GM18951 (cell line): ENCODE measurements around the gene INPP5A.
"Not testable (repeated sequence)": the region's sequence is repeated elsewhere in the genome, so short reads cannot be mapped to it uniquely, and the experiment has no call there.

Experiments used
- POLR2A ChIP-seq: IDR thresholded peaks from 4 replicates; pipeline ENCODE4 v1.6.1; 2011; ENCODE audit warnings: mild to moderate bottlenecking; ENCODE audit not compliant: insufficient read length, insufficient read depth; ENCODE audit errors: extremely low read depth
- in situ Hi-C: fragments of 300-500 bp; cut with MboI; formaldehyde crosslinking; loops from one replicate; pipeline ENCODE4 v1.12.0; 2022; ENCODE audit warnings: low sequenced_read_pairs, mixed read lengths, inconsistent platforms; ENCODE audit not compliant: unreplicated experiment

Gene INPP5A

GRCh38 chr10:132786476-132786883 is 248.9 kb downstream of the INPP5A start:
- no peak for TF ChIP-seq POLR2A
- in situ Hi-C loops = no loop called here

- no peak for TF ChIP-seq POLR2A
- in situ Hi-C loops = no loop called here
These were observed 249.4 kb downstream of the INPP5A start for GRCh38 chr10:132786884-132787494.

DNA sequence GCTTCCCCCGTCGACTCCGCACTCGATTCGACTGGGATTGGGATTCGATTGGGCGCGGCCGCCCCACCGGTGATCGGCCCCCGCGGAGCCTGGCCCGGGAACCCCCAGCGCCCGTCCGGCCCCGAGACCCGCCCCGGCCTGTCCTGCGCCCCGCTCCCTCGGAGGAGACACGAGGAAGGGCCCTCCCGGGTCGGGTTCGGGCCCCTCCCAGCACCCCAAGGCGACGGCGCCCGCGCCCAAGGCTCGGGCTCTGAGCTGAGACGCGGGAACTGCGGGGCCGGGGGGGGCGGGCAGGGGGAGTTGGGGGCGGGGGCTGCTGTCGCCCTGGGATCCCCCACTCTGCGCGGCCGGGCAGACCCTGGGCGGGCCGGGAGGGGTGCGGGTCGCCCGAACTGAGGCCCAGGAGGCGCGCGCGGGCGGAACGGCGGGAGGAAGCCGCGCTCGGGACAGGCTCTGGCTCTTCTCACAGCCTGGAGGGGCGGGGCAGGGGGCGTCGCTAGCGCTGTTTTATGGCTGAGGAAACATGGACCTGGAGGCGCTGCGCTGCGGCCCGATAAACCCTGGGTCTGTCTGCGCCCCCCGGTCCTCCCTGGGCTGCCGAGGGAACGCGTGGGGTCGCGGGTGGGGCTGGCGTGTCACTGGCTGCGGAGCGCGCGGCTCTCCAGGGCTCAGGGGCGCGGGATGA is 250.1 kb downstream of the INPP5A start:
- no peak for TF ChIP-seq POLR2A
- in situ Hi-C loops = no loop called here

DNA sequence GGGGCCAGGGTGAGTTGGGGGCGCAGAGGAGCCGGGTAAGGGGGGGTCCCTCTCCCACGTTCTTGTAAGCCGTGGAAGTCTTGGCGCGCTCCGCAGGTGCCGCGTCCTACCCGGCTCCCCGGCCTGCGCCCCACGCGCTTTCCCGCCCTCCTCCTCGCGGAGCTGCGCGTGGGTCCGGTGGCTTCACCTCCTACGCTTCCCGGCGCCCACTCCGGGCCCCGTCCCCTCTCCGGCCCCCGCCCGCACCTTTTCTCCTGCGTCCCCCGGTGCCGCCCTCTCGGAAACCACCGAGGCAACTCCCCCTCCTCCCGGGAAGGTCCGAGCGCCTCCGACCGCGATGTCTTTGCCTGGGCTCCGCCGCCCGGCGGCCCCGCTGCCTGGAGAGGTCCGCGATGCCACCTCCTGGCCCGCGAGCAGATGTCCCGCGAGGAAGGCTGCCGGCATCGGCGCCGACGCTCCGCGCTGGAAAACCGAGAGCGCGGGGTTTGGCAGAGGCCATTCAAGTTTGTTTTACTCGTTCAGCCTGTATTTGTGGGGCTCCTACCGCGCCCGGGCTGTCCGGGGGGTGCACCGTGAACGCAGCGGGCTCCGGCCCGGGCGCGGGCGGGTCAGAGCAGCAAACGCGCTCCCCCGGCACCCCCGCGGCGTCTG is 250.7 kb downstream of the INPP5A start:
- TF ChIP-seq POLR2A = no peak
- in situ Hi-C loops = no loop called here

GRCh38 chr10:132788831-132789219 is 251.2 kb downstream of the INPP5A start:
- in situ Hi-C loops = no loop called here
- no peak for TF ChIP-seq POLR2A

DNA sequence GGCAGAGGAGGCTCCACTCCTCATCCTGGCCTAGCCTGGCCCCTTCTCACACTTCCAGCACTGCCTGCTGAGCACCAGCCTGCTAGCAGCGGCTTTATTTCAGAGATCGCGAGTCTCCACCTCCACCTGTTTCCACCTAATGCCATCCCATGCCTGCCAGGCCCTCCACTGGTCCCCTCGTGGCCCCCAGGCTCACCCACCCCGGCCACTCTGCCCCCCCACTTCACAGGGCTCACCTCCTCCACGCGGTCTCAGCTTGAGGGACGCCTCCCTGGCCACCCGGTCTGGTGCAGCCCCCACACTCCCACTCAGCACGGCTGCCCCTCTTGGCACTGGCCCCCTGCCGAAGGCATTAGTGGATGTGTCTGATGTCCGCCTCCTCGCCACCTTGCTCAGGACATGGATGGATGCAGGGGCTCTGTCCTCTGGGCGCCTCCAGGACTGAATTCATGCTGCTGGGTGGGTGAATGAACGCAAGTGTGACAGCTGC is 252.1 kb downstream of the INPP5A start:
- TF ChIP-seq POLR2A = no peak
- in situ Hi-C loops = no loop called here

DNA sequence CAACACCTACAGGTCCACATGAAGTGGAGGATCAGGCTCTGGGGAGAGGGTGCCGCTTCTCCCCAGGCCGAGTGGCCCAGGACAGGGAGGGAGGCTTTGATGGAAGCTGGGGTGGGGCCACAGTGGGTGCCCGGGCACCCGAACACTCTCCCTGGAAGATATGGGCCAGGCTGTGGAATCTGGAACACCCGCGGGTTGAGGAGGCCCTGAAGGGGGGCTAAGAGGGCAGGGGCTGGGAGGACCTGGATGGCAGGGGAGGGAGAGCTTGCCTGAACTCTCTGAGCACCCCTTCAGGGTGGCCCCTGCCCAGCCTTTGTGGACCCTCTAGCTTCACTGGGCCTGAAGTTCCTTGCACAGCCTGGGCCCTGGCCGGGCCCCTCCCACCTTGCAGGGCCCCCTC is 252.9 kb downstream of the INPP5A start:
- in situ Hi-C loops = no loop called here
- TF ChIP-seq POLR2A = no peak

DNA sequence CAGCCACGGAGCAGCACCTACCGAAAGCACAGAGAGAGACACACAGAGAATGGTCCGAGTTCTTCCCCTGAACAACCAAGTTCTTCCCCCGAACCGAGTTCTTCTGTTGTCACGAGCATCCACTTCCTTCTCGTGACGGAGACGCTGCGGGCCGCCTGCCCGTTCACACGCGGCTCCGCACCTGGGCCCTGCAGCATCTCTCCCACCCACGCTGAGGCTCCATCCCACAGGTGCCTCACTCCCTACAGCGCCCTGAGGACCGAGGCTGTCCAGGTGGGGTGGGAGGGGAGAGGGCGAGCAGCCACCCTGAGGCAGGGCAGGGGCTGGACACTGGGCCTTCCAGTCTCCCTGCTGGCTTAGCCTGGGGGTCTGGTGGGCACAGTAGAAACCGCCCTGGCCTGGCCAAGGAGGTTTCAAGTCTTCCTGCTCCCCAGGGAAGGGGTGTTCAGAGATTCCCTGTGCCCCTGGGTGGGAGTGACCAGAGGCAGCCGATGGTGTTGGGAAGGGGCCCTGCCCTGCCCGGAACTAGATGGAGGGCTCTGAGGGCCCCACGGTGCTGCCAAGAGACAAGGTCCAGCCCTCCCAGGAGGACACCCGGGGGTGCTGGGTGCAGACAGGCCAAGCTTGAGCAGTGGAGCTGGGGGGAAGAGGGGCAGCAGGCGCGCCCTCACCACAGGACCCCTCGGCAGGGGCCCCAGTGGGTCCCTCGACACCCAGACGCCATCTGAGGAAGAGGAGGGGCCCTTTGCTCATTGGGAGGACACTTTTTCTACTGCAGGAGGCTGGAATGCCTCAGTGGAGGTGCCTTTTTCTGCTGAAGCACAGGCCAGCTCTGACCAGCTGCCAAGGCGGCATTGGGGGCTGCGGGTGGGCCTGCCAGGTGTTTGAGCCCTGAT is 253.6 kb downstream of the INPP5A start:
- no peak for TF ChIP-seq POLR2A
- in situ Hi-C loops = no loop called here

GRCh38 chr10:132792099-132792498 is 254.5 kb downstream of the INPP5A start:
- in situ Hi-C loops = not testable (repeated sequence)

GRCh38 chr10:132792796-132793195 is 255.2 kb downstream of the INPP5A start:
- in situ Hi-C loops = no loop called here

GRCh38 chr10:132793213-132793612 is 255.6 kb downstream of the INPP5A start:
- in situ Hi-C loops = no loop called here

More at GRCh38 chr10:132792796-132793195, 255.2 kb downstream of the INPP5A start:
- TF ChIP-seq POLR2A = no peak

GRCh38 chr10:132793871-132794849 is 256.6 kb downstream of the INPP5A start:
- no peak for TF ChIP-seq POLR2A
- in situ Hi-C loops = no loop called here

More at GRCh38 chr10:132793213-132793612, 255.6 kb downstream of the INPP5A start:
- no peak for TF ChIP-seq POLR2A

DNA sequence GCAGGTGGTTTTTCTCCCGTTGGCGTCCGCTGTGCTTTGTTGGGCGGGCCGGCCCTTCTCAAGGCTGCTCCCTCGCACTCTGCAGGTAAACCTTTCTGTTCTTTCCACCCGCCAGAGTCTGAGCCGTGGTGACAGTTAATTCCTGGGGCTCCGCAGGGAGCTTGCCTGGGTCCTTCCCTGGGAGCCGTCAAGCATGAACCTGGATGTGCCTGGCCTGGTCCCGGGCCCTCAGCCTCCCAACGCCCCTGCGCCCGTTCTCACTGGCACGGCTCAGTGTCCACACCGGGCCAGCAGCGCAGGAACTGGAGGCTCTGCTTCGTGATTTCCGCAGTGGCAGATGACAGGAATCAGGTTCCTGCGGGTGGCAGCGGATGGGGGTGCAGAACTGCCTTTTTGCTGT is 259.3 kb downstream of the INPP5A start:
- no peak for TF ChIP-seq POLR2A
- in situ Hi-C loops = no loop called here

DNA sequence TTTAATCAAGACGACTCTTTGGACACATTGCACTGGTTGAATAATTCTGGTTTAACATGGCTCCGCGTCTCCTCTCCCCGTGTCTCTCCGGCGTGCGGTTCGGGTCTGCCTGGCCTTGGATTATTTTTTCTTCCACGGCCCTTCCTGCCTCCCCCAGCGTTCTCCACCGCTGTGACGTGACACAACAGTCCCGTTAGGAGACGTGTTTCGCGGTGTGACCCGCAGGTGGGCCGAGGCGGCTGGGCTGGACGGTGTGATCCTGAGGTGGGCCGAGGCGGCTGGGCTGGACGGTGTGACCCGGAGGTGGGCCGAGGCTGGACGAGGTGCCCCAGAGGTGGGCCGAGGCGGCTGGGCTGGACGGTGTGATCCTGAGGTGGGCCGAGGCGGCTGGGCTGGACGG is 260.4 kb downstream of the INPP5A start:
- in situ Hi-C loops = not testable (repeated sequence)
